ENCODE results near the gene DENND4A. TPM values are rescaled to one million over a fixed set of nuclear protein-coding genes. Genes with fewer than 3 reads are reported as not detected.
A peak's percentile ranks its signal among the peaks of the same experiment; 100 is the strongest.
"Not testable (repeated sequence)": the region's sequence is repeated elsewhere in the genome, so short reads cannot be mapped to it uniquely, and the experiment has no call there.

DENND4A gene
- total RNA-seq, 6 donors from 2014 or later: 20.9 to 66.4 (median 30.8) TPM

- DNase-seq: no peak
- 45 to 60% methylated on average over 1 of the region's 1 CpG for WGBS, 2 donors
- Histone ChIP-seq H3K27me3 (no peaks in the 10 kb centered on the region), H3K36me3 (peaks cover 0 to 45% (median 15%) of the 10 kb centered on the region in 4 donors), H3K27ac (no peak overlapping the region), H3K4me1 (peaks cover 0 to 2% (median 0%) of the 10 kb centered on the region in 4 donors), H3K4me3 (no peak overlapping the region), H3K9me3 (no peaks in the 10 kb centered on the region)
- ATAC-seq (ENCODE audit: low FRiP score in 2 of 2): no peak
- TF ChIP-seq EP300 (IDR thresholded peaks at IDR 0.05) (no peak), POLR2A (IDR thresholded peaks at IDR 0.05) (no peak), POLR2AphosphoS5 (IDR thresholded peaks at IDR 0.05) (no peak)
- TF ChIP-seq, protein P1, sequence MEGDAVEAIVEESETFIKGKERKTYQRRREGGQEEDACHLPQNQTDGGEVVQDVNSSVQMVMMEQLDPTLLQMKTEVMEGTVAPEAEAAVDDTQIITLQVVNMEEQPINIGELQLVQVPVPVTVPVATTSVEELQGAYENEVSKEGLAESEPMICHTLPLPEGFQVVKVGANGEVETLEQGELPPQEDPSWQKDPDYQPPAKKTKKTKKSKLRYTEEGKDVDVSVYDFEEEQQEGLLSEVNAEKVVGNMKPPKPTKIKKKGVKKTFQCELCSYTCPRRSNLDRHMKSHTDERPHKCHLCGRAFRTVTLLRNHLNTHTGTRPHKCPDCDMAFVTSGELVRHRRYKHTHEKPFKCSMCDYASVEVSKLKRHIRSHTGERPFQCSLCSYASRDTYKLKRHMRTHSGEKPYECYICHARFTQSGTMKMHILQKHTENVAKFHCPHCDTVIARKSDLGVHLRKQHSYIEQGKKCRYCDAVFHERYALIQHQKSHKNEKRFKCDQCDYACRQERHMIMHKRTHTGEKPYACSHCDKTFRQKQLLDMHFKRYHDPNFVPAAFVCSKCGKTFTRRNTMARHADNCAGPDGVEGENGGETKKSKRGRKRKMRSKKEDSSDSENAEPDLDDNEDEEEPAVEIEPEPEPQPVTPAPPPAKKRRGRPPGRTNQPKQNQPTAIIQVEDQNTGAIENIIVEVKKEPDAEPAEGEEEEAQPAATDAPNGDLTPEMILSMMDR (IDR thresholded peaks at IDR 0.05): no peak
Observed at GRCh38 chr15:65738649-65739048, 53.4 kb downstream of the DENND4A start.

DNA sequence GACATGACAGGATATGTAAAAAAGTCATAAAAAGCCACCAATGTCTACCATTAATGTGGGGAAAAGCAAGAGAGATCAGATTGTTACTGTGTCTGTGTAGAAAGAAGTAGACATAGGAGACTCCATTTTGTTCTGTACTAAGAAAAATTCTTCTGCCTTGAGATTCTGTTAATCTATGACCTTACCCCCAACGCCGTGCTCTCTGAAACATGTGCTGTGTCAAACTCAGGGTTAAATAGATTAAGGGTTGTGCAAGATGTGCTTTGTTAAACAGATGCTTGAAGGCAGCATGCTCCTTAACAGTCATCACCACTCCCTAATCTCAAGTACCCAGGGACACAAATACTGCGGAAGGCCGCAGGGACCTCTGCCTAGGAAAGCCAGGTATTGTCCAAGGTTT is 58.5 kb downstream of the DENND4A start:
- ATAC-seq (ENCODE audit: low FRiP score in 2 of 2); H3K9me3 ChIP-seq; DNase-seq; H3K27me3 ChIP-seq; H3K4me3 ChIP-seq; H3K4me1 ChIP-seq; H3K27ac ChIP-seq: not testable (repeated sequence)
- TF ChIP-seq POLR2AphosphoS5 (IDR thresholded peaks at IDR 0.05): peak in 1 of 2 donors; percentile 10
- WGBS, 2 donors: 74 to 87% methylated on average over 4 of the region's 4 CpGs
- peaks cover 0 to 45% (median 8%) of the 10 kb centered on the region in 4 donors for H3K36me3 ChIP-seq

DNA sequence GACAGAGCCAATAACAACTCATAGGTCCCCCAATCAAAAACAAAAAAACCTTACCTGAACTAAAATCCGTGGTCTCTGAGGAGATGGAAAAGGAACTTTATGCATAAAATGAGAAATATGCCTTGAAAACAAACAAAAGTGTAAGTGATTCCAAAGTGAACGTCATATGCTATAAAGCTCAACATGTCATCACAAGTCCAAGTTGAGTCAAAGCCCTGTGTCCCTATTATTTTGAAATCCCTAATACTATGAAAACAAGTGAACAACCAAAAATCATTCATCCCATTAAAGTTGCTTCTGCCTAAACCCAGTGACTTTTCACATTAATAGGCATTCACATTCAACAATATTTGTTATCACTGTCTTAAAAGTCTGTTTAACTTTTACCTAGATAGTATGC is 59.4 kb downstream of the DENND4A start:
- H3K36me3 ChIP-seq: peaks cover 0 to 51% (median 13%) of the 10 kb centered on the region in 4 donors

DNA sequence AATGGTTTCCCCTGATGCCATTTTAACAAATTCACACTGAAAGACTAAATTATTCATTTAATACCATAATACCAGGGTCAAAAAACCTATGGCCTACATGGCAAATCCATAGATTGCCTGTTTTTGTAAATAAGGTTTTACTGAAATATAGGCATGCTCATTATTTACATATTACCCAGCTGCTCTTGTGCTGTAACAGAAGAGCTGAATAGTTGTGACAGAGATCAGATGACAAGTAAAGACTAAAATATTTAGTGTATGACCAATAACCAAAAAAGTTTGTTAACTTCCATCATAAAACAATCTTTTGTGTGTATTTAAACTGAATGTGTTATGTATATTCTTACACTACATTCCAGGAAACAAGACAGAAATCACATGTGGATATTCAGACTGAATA is 60.2 kb downstream of the DENND4A start:
- H3K36me3 ChIP-seq: peaks cover 0 to 51% (median 11%) of the 10 kb centered on the region in 4 donors
- H3K9me3 ChIP-seq: no peaks in the 10 kb centered on the region
- DNase-seq (no peak), ATAC-seq (ENCODE audit: low FRiP score in 2 of 2) (no peak)
- H3K27me3 ChIP-seq: no peaks in the 10 kb centered on the region
- H3K4me3 ChIP-seq: no peak overlapping the region
- H3K27ac ChIP-seq: no peak overlapping the region
- TF ChIP-seq EP300 (IDR thresholded peaks at IDR 0.05) (no peak), POLR2AphosphoS5 (IDR thresholded peaks at IDR 0.05) (no peak), POLR2A (IDR thresholded peaks at IDR 0.05) (no peak)
- TF ChIP-seq, protein P1 (IDR thresholded peaks at IDR 0.05): no peak
- no peaks in the 10 kb centered on the region for H3K4me1 ChIP-seq

More for the DNA sequence above, 59.4 kb downstream of the DENND4A start:
- WGBS, 2 donors: 78 to 93% methylated on average over 2 of the region's 2 CpGs
- Histone ChIP-seq H3K27ac (no peak overlapping the region), H3K4me1 (no peaks in the 10 kb centered on the region), H3K4me3 (no peak overlapping the region), H3K27me3 (no peaks in the 10 kb centered on the region), H3K9me3 (no peaks in the 10 kb centered on the region)
- ATAC-seq (ENCODE audit: low FRiP score in 2 of 2) (no peak), DNase-seq (no peak)
- no peak for TF ChIP-seq POLR2AphosphoS5 (IDR thresholded peaks at IDR 0.05)
- TF ChIP-seq, protein P1 (IDR thresholded peaks at IDR 0.05): no peak
- TF ChIP-seq EP300 (IDR thresholded peaks at IDR 0.05): no peak
- TF ChIP-seq POLR2A (IDR thresholded peaks at IDR 0.05): no peak

- Histone ChIP-seq H3K9me3 (no peaks in the 10 kb centered on the region), H3K27ac (no peak overlapping the region), H3K36me3 (peaks cover 0 to 55% (median 8%) of the 10 kb centered on the region in 4 donors), H3K4me1 (no peaks in the 10 kb centered on the region), H3K27me3 (no peaks in the 10 kb centered on the region), H3K4me3 (no peak overlapping the region)
- WGBS, 2 donors: 94 to 98% methylated on average over 2 of the region's 2 CpGs
- TF ChIP-seq, protein P1 (IDR thresholded peaks at IDR 0.05): no peak
- TF ChIP-seq EP300 (IDR thresholded peaks at IDR 0.05) (no peak), POLR2AphosphoS5 (IDR thresholded peaks at IDR 0.05) (no peak), POLR2A (IDR thresholded peaks at IDR 0.05) (no peak)
- DNase-seq (no peak), ATAC-seq (ENCODE audit: low FRiP score in 2 of 2) (no peak)
Observed at GRCh38 chr15:65730549-65731172, 61.4 kb downstream of the DENND4A start.
